Lung (tissue), 12 donors: Measurements from ENCODE around the gene STK11. TPM values are rescaled to one million over a fixed set of nuclear protein-coding genes. Genes with fewer than 3 reads are reported as not detected.

Source experiments
- ATAC-seq: fragments of 200-7000 bp; cut with Tn5 transposase; one replicate; pipeline ENCODE4 v1.9.1; 2020; ENCODE audit warnings: moderate number of reproducible peaks; ENCODE audit not compliant: insufficient read depth, low FRiP score
- DNase-seq, 3 donors: peaks; one replicate each; pipeline ENCODE4 v3.0.0-alpha.2; 2013 to 2017
- H3K27ac ChIP-seq, 2 donors: one replicate each; pipeline ENCODE4 v1.5.1; 2013; ENCODE audit warnings: mild to moderate bottlenecking in 2 of 2, moderate library complexity in 2 of 2, control low read depth in 1 of 2, inconsistent platforms in 1 of 2, low read depth in 1 of 2, low read length in 1 of 2
- H3K27me3 ChIP-seq, 3 donors: one replicate each; pipeline ENCODE4 v1.5.1; 2013; ENCODE audit warnings: low read length in 2 of 3; ENCODE audit not compliant: control insufficient read depth in 3 of 3, insufficient read depth in 3 of 3
- H3K36me3 ChIP-seq, 4 donors: one replicate each; pipeline ENCODE4 v1.5.1; 2013; ENCODE audit warnings: low read length in 4 of 4, mild to moderate bottlenecking in 1 of 4, moderate library complexity in 1 of 4; ENCODE audit not compliant: control insufficient read depth in 4 of 4, insufficient read depth in 4 of 4
- H3K4me1 ChIP-seq, 5 donors: one replicate each; pipeline ENCODE4 v1.5.1; 2013; ENCODE audit warnings: low read length in 5 of 5, mild to moderate bottlenecking in 2 of 5, moderate library complexity in 1 of 5; ENCODE audit not compliant: control insufficient read depth in 5 of 5, insufficient read depth in 5 of 5
- H3K4me3 ChIP-seq: one replicate; pipeline ENCODE4 v1.5.1; 2013; ENCODE audit warnings: mild to moderate bottlenecking, control low read depth, moderate library complexity
- H3K9ac ChIP-seq, 2 donors: one replicate each; pipeline ENCODE4 v1.5.1; 2013; ENCODE audit warnings: low read length in 2 of 2, control low read depth in 1 of 2; ENCODE audit not compliant: insufficient read depth in 1 of 2
- H3K9me3 ChIP-seq, 4 donors: one replicate each; pipeline ENCODE4 v1.5.1; 2013; ENCODE audit warnings: low read length in 3 of 4, mild to moderate bottlenecking in 1 of 4, moderate library complexity in 1 of 4; ENCODE audit not compliant: control insufficient read depth in 4 of 4, insufficient read depth in 3 of 4
- WGBS, 2 donors: extraction: QIAGEN DNeasy Blood & Tissue Kit; methylation state at CpG; one replicate each; pipeline ENCODE4 v1.1.7; 2013; 5-methylcytosine and 5-hydroxymethylcytosine counted together
- polyA plus RNA-seq, 2 donors: library from polyadenylated mRNA; stranded (reverse); fragments of 200-250 nt; gene quantifications; one replicate each; pipeline ENCODE4 v1.2.1, GENCODE V29; 2013
- total RNA-seq, 2 donors: library from RNA; depleted of rRNA in 1 of 2; stranded (reverse); fragments of >200 nt in 1 of 2; gene quantifications; one replicate each; pipeline ENCODE4 v1.2.1, GENCODE V29; 2014 to 2021
- TF ChIP-seq, protein P1 (sequence below): IDR thresholded peaks from 2 replicates; pipeline ENCODE4 v1.5.1; 2012; ENCODE audit warnings: mild to moderate bottlenecking; ENCODE audit errors: control extremely low read depth, extremely low read depth
- donor health status: control.
- donor health status: control.
- donor health status: Bipolar disorder and iron deficiency.
- donor health status: healthy.
- donor health status: DM: yes; HTN: yes; CAD: no.

STK11 gene
- total and polyA plus RNA-seq, 4 donors, result 43.1 to 59.8 (median 54.6) TPM

GRCh38 chr19:1217366-1217765, 11.8 kb downstream of the STK11 start:
- DNase-seq (no peak), ATAC-seq (no peak)
- peaks cover 0 to 21% (median 6%) of the 10 kb centered on the region in 4 donors for H3K36me3 ChIP-seq
- no peak overlapping the region for H3K4me3 ChIP-seq
- no peaks in the 10 kb centered on the region for H3K9me3 ChIP-seq
- no peaks in the 10 kb centered on the region for H3K27me3 ChIP-seq
- TF ChIP-seq, protein P1, sequence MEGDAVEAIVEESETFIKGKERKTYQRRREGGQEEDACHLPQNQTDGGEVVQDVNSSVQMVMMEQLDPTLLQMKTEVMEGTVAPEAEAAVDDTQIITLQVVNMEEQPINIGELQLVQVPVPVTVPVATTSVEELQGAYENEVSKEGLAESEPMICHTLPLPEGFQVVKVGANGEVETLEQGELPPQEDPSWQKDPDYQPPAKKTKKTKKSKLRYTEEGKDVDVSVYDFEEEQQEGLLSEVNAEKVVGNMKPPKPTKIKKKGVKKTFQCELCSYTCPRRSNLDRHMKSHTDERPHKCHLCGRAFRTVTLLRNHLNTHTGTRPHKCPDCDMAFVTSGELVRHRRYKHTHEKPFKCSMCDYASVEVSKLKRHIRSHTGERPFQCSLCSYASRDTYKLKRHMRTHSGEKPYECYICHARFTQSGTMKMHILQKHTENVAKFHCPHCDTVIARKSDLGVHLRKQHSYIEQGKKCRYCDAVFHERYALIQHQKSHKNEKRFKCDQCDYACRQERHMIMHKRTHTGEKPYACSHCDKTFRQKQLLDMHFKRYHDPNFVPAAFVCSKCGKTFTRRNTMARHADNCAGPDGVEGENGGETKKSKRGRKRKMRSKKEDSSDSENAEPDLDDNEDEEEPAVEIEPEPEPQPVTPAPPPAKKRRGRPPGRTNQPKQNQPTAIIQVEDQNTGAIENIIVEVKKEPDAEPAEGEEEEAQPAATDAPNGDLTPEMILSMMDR, result no peak
- H3K4me1 ChIP-seq, result peaks cover 0 to 21% (median 8%) of the 10 kb centered on the region in 5 donors
- H3K27ac ChIP-seq, result no peak overlapping the region
- no peak overlapping the region for H3K9ac ChIP-seq
- 87 to 91% methylated on average over 15 of the region's 15 CpGs for WGBS, 2 donors

DNA sequence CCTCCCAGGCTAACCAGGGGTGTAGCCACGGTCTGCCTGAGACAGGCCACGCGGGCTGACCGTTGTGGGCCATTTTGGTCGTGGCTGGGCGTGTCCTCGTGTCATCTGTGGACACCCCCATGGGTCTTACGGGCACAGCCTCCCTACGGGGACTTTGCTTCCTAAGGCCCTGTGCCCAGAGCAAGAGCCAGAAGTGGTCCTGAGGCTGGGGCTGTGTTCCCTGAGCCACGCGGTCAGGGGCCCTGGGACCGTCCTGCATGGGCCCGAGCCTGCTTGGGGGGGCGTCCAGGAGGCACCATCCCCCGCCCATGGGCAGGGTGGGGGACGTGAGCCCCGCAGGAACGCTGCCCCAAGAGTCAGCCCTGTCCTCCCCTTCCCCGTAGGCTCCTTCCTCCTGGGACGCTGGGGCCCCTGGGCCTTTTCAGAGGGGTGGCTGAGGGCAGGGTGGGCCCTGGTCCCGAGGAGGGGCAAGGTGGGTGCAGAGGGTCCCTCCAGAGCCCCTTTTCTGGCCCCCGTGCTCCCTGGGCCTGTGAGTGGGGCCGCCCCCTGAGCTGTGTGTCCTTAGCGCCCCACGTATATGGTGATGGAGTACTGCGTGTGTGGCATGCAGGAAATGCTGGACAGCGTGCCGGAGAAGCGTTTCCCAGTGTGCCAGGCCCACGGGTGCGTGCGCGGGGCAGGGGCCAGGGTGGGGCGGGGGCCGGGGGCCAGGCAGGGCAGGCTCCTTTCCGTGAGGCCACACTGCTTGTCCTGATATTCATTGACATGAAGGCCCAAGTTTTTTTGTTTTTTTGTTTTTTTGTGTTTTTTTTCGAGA, 13.4 kb downstream of the STK11 start:
- WGBS, 2 donors, result 89 to 91% methylated on average over 37 of the region's 37 CpGs
- H3K9ac ChIP-seq, result no peak overlapping the region
- no peaks in the 10 kb centered on the region for H3K27me3 ChIP-seq
- H3K9me3 ChIP-seq, result no peaks in the 10 kb centered on the region
- DNase-seq (no peak), ATAC-seq (no peak)
- no peak overlapping the region for H3K4me3 ChIP-seq
- H3K4me1 ChIP-seq, result peaks cover 0 to 18% (median 4%) of the 10 kb centered on the region in 5 donors
- peak overlapping the region in 1 of 2 donors; percentile 26 for H3K27ac ChIP-seq
- TF ChIP-seq, protein P1, result no peak
- H3K36me3 ChIP-seq, result peaks cover 0 to 36% (median 8%) of the 10 kb centered on the region in 4 donors

GRCh38 chr19:1219786-1220476, 14.4 kb downstream of the STK11 start:
- H3K4me3 ChIP-seq, result no peak overlapping the region
- ATAC-seq (no peak), DNase-seq (no peak)
- peaks cover 0 to 42% (median 10%) of the 10 kb centered on the region in 4 donors for H3K36me3 ChIP-seq
- H3K27ac ChIP-seq, result no peak overlapping the region
- WGBS, 2 donors, result 94 to 96% methylated on average over 19 of the region's 19 CpGs
- H3K27me3 ChIP-seq, result no peaks in the 10 kb centered on the region
- TF ChIP-seq, protein P1, result no peak
- peaks cover 0 to 11% (median 1%) of the 10 kb centered on the region in 5 donors for H3K4me1 ChIP-seq
- no peak overlapping the region for H3K9ac ChIP-seq
- no peaks in the 10 kb centered on the region for H3K9me3 ChIP-seq
